Nephron progenitor cell (in vitro differentiated cells): ENCODE data around the gene GRK6.

Experiments used
- DNase-seq: peaks from one replicate; pipeline ENCODE4 v3.0.0; 2021
- H3K27ac Mint-ChIP-seq: 2 replicates; pipeline ENCODE4 v1.8.0; 2021; ENCODE audit warnings: mild to moderate bottlenecking, moderate library complexity, mixed read lengths
- H3K27me3 Mint-ChIP-seq: 2 replicates; pipeline ENCODE4 v1.8.0; 2021; ENCODE audit warnings: mild to moderate bottlenecking, low read depth, mixed read lengths; ENCODE audit not compliant: poor library complexity
- H3K36me3 Mint-ChIP-seq: 2 replicates; pipeline ENCODE4 v1.8.0; 2021; ENCODE audit warnings: low read depth, mixed read lengths
- H3K4me1 Mint-ChIP-seq: 2 replicates; pipeline ENCODE4 v1.8.0; 2021; ENCODE audit warnings: mixed read lengths
- H3K4me3 Mint-ChIP-seq: 2 replicates; pipeline ENCODE4 v1.8.0; 2021; ENCODE audit warnings: mild to moderate bottlenecking, moderate library complexity, mixed read lengths
- H3K9me3 Mint-ChIP-seq: 2 replicates; pipeline ENCODE4 v1.8.0; 2021; ENCODE audit warnings: mild to moderate bottlenecking, moderate library complexity, mixed read lengths
- TF ChIP-seq, protein P1 (sequence below): fragments of 200-600 bp; sonication (generic); IDR thresholded peaks from 2 replicates; pipeline ENCODE4 v1.5.0; 2021; ENCODE audit warnings: antibody characterized with exemption

Gene GRK6

DNA sequence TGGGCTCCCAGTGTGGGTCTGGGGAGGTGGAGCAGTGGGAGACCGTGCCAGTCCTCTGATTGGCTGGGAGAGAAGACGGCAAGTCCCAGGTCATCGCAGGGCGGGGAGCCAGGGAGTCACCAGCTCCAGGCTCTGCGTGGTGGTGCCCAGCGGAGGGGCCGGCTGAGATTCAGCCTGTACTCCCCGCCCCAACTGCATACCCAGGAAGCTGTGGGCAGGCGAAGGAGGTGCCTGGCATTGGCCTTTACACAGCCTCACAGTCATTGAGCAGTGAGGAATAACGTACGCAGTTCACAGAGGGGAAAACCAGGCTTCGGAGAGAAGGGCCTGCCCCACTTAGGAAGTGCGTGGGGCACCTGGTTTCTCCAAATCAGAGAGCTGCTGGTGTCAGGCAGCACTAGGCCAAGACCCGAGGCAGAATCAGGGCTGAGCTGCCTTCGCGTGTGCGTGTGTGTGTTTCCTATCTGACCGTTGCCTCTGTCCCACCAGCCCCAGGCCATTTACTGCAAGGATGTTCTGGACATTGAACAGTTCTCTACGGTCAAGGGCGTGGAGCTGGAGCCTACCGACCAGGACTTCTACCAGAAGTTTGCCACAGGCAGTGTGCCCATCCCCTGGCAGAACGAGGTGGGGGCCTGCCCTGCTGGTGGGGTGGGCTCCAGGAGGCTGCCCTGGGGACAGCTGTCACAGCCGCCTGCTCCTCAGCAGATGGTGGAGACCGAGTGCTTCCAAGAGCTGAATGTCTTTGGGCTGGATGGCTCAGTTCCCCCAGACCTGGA is 13.9 kb downstream of the GRK6 start:
- DNase-seq, result no peak
- peaks cover 35% of the 10 kb centered on the region for H3K36me3 Mint-ChIP-seq
- H3K4me1 Mint-ChIP-seq, result peaks cover 18% of the 10 kb centered on the region
- H3K27me3 Mint-ChIP-seq, result no peaks in the 10 kb centered on the region
- TF ChIP-seq, protein P1, sequence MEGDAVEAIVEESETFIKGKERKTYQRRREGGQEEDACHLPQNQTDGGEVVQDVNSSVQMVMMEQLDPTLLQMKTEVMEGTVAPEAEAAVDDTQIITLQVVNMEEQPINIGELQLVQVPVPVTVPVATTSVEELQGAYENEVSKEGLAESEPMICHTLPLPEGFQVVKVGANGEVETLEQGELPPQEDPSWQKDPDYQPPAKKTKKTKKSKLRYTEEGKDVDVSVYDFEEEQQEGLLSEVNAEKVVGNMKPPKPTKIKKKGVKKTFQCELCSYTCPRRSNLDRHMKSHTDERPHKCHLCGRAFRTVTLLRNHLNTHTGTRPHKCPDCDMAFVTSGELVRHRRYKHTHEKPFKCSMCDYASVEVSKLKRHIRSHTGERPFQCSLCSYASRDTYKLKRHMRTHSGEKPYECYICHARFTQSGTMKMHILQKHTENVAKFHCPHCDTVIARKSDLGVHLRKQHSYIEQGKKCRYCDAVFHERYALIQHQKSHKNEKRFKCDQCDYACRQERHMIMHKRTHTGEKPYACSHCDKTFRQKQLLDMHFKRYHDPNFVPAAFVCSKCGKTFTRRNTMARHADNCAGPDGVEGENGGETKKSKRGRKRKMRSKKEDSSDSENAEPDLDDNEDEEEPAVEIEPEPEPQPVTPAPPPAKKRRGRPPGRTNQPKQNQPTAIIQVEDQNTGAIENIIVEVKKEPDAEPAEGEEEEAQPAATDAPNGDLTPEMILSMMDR, result no peak
- no peak overlapping the region for H3K4me3 Mint-ChIP-seq
- peak overlapping the region; percentile 75 for H3K27ac Mint-ChIP-seq
- peaks cover 6% of the 10 kb centered on the region for H3K9me3 Mint-ChIP-seq

DNA sequence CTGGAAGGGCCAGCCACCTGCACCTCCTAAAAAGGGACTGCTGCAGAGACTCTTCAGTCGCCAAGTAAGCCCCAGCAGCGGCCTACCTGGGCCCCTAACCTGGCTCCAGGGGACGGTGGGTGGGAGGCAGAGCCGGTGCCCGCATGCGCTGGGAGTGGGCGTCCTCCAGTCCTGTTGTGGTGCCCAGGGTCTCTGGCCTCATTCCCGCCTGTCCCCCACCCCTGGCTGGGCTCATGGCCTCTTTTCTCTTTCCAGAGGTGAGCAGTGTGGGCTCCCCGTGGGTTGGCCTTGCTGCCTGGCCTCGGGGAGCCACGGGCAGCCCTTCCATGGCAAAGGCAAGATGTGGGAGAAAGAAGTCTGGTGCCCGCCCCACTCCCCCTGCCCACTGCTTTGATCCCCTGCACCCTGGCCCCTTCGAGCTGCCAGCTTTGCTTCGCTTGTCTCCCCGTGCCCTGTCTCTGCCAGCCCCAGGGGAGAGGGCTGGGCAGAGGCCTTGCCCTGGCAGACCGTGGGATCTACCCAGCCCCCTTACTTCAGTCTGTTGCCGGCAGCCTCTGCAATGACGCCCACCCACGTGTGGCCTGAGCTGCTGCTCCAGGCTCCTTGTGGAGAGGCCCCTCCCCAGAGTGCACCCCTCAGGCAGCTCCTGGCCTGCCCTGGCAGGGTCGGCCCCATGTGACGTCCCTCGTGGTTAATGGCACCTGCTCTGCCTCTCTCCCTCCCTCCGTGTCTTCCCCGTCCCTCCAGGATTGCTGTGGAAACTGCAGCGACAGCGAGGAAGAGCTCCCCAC is 14.7 kb downstream of the GRK6 start:
- Mint-ChIP-seq H3K27me3 (no peaks in the 10 kb centered on the region), H3K36me3 (peaks cover 35% of the 10 kb centered on the region), H3K27ac (peak overlapping the region; percentile 59), H3K4me3 (no peak overlapping the region), H3K4me1 (peaks cover 26% of the 10 kb centered on the region), H3K9me3 (peaks cover 6% of the 10 kb centered on the region)
- no peak for DNase-seq
- TF ChIP-seq, protein P1, result no peak

DNA sequence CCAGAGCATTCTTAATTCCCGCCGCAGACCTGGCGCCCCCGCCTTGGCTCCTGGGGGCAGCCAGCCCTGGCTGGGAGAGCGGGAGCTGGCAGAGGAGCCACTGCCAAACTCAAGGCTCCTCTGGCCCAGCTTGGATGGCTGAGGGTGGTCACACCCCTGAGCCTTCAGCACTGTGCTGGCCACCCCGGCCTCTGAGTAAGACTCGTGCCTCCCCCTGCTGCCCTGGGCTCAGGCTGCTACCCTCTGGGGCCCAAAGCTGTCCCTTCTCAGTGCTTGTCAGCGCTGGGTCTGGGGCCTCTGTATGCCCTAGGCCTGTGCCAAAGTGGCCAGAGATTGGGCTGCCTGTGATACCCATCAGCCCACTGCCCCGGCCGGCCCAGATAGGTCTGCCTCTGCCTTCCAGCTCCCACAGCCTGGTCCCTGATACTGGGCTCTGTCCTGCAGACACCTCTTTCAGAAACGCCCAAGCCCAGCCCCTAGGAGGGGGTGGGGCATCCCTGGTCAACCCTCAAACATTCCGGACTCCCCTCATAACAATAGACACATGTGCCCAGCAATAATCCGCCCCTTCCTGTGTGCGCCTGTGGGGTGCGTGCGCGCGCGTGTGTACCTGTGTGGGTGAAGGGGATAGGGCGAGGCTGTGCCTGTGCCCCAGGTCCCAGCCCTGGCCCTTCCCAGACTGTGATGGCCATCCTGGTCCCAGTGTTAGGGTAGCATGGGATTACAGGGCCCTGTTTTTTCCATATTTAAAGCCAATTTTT is 15.8 kb downstream of the GRK6 start:
- Mint-ChIP-seq H3K4me3 (no peak overlapping the region), H3K36me3 (peaks cover 28% of the 10 kb centered on the region), H3K9me3 (peaks cover 6% of the 10 kb centered on the region), H3K4me1 (peaks cover 26% of the 10 kb centered on the region), H3K27ac (no peak overlapping the region), H3K27me3 (no peaks in the 10 kb centered on the region)
- no peak for DNase-seq
- TF ChIP-seq, protein P1, result no peak

GRCh38 chr5:177443144-177443983 is 16.9 kb downstream of the GRK6 start:
- H3K36me3 Mint-ChIP-seq, result peaks cover 17% of the 10 kb centered on the region
- no peak overlapping the region for H3K4me3 Mint-ChIP-seq
- peaks cover 34% of the 10 kb centered on the region for H3K4me1 Mint-ChIP-seq
- no peaks in the 10 kb centered on the region for H3K27me3 Mint-ChIP-seq
- no peak overlapping the region for H3K27ac Mint-ChIP-seq
- no peak for DNase-seq
- peaks cover 6% of the 10 kb centered on the region for H3K9me3 Mint-ChIP-seq
- TF ChIP-seq, protein P1, result no peak
